Measurements from ENCODE around the gene KSR2. TPM values are rescaled to one million over a fixed set of nuclear protein-coding genes. Genes with fewer than 3 reads are reported as not detected.

Gene KSR2
- total RNA-seq, 1 experiment from 2014 or later: 0.02 TPM

DNA sequence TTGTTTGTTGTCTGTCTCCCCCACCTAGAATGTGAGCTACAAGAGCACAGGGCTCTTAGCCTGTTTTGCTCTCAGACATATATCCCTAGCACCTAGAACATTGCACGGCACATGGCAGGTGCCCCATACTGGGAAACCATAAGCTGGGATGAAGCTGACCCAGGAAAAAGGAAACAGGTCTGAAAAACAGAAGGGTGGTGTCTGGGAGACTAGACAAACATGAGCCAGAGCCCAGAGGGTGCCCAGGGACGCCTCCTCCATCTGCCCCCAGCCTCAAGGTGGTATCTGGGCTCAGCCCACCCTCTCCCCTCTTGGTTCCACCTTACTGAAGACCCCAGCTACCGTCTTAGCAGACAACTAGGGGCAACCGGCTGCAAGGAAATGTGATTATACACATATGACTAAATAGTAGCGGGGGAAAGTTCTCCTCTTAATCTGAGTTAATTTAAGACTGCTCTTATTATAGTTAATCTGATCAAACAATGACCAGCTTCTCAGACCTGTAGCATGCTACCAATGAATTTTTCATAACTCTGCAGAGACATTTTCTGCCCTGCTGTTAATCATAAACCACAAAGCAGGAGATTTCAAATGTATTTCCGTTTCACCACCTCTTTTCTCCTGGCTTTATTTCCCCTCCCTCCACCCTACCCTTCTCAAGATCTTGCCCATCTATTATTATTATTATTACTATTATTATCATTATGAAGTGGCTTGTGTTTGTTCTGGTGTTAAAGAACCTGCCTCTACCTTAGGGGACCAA, 31.9 kb downstream of the KSR2 start:
- no peaks in the 10 kb centered on the region for H3K36me3 Mint-ChIP-seq (ENCODE audit: insufficient read depth, unreplicated experiment)
- ChIA-PET POLR2A (no interaction called here), CTCF (interaction anchor here (0.6 to 1.4 kb wide), 3 partner anchors 28 to 468 kb away, joined by 3 to 5 read pairs (median 3); no protein-coding TSS in a partner anchor)
- TF ChIP-seq CTCF (IDR thresholded peaks at IDR 0.05; ENCODE audit: unreplicated experiment): no peak
- no peaks in the 10 kb centered on the region for H3K4me1 Mint-ChIP-seq (ENCODE audit: insufficient read depth, unreplicated experiment)
- no peaks in the 10 kb centered on the region for H3K9me3 Mint-ChIP-seq (ENCODE audit: unreplicated experiment)
- H3K4me3 Mint-ChIP-seq (ENCODE audit: unreplicated experiment): no peak overlapping the region
- no peak overlapping the region for H3K27ac Mint-ChIP-seq (ENCODE audit: low read depth, unreplicated experiment)
- BruUV-seq (replicated peaks): no TSS peak
- H3K27me3 Mint-ChIP-seq (ENCODE audit: insufficient read depth, unreplicated experiment): no peaks in the 10 kb centered on the region
- intact Hi-C loops (cut with micrococcal nuclease): no loop called here
- no peak for DNase-seq (ENCODE audit: unreplicated experiment)

DNA sequence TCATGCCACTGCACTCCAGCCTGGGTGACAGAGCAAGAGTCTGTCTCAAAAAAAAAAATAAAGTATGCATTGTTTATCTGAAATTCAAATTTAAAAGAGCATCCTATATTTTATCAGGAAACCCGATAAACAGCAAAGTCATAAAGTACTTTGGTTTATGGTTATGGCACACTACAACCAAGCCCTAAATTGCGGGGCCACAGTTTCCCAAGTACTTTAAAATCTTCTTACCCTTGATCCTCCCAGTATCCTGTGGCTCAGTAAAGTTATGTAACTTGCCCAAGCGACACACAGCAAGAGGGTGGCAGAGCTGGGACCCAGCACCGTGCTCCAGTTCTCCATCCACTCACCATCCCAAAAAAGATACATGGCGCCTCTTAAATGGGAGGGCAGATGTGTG, 35.2 kb downstream of the KSR2 start:
- intact Hi-C loops (cut with micrococcal nuclease): no loop called here
- TF ChIP-seq CTCF (IDR thresholded peaks at IDR 0.05; ENCODE audit: unreplicated experiment): no peak
- Mint-ChIP-seq H3K27me3 (ENCODE audit: insufficient read depth, unreplicated experiment) (no peaks in the 10 kb centered on the region), H3K36me3 (ENCODE audit: insufficient read depth, unreplicated experiment) (no peaks in the 10 kb centered on the region), H3K9me3 (ENCODE audit: unreplicated experiment) (peaks cover 5% of the 10 kb centered on the region), H3K4me1 (ENCODE audit: insufficient read depth, unreplicated experiment) (no peaks in the 10 kb centered on the region), H3K4me3 (ENCODE audit: unreplicated experiment) (no peak overlapping the region), H3K27ac (ENCODE audit: low read depth, unreplicated experiment) (no peak overlapping the region)
- ChIA-PET CTCF (no interaction called here), POLR2A (no interaction called here)
- no TSS peak for BruUV-seq (replicated peaks)
- no peak for DNase-seq (ENCODE audit: unreplicated experiment)

DNA sequence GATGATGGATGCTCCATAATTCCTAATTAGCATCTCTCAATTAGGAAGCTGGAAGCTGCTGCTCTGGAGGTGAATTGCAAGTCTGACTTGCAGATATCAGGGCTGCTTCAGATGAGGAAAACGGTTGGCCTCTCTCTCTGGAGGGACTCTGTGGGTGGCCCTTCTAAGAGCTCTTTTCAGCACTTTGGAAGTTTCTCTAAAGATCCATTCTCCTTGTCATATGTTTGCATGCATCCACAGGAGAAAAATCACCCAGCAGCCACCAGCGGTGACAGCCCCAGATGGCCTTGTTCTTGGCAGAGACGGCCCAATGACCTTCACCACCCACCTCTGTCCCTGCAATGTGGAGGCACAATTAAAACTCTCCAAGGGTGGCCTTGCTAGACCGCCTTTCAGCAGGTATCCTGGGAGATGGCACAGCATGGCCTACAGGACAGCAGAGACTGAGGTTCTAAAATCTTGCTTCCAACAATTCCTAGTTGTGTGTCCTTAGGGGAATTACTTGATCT, 42.3 kb downstream of the KSR2 start:
- H3K27me3 Mint-ChIP-seq (ENCODE audit: insufficient read depth, unreplicated experiment): no peaks in the 10 kb centered on the region
- BruUV-seq (replicated peaks): no TSS peak
- TF ChIP-seq CTCF (IDR thresholded peaks at IDR 0.05; ENCODE audit: unreplicated experiment): no peak
- intact Hi-C loops (cut with micrococcal nuclease): no loop called here
- H3K36me3 Mint-ChIP-seq (ENCODE audit: insufficient read depth, unreplicated experiment): no peaks in the 10 kb centered on the region
- DNase-seq (ENCODE audit: unreplicated experiment): no peak
- H3K4me3 Mint-ChIP-seq (ENCODE audit: unreplicated experiment): no peak overlapping the region
- no peak overlapping the region for H3K27ac Mint-ChIP-seq (ENCODE audit: low read depth, unreplicated experiment)
- peaks cover 3% of the 10 kb centered on the region for H3K9me3 Mint-ChIP-seq (ENCODE audit: unreplicated experiment)
- CTCF ChIA-PET: no interaction called here
- no peaks in the 10 kb centered on the region for H3K4me1 Mint-ChIP-seq (ENCODE audit: insufficient read depth, unreplicated experiment)
- POLR2A ChIA-PET: no interaction called here

GRCh38 chr12:117921929-117922777, 46.6 kb downstream of the KSR2 start:
- TF ChIP-seq CTCF (IDR thresholded peaks at IDR 0.05; ENCODE audit: unreplicated experiment): no peak
- BruUV-seq (replicated peaks): no TSS peak
- Mint-ChIP-seq H3K4me1 (ENCODE audit: insufficient read depth, unreplicated experiment) (no peaks in the 10 kb centered on the region), H3K27ac (ENCODE audit: low read depth, unreplicated experiment) (no peak overlapping the region), H3K4me3 (ENCODE audit: unreplicated experiment) (no peak overlapping the region), H3K9me3 (ENCODE audit: unreplicated experiment) (no peaks in the 10 kb centered on the region), H3K36me3 (ENCODE audit: insufficient read depth, unreplicated experiment) (no peaks in the 10 kb centered on the region), H3K27me3 (ENCODE audit: insufficient read depth, unreplicated experiment) (no peaks in the 10 kb centered on the region)
- no peak for DNase-seq (ENCODE audit: unreplicated experiment)
- intact Hi-C loops (cut with micrococcal nuclease): no loop called here
- ChIA-PET POLR2A (interaction anchor here (0.7 kb wide), 1 partner anchor 10 kb away, joined by 3 read pairs; no protein-coding TSS in a partner anchor), CTCF (interaction anchor here (0.5 to 0.9 kb wide), 5 partner anchors 19 to 1193 kb away, joined by 3 to 7 read pairs (median 3); no protein-coding TSS in a partner anchor)

Measured in MCF 10A (cell line).